Panc1 (cell line): ENCODE measurements around the gene PLEKHD1.

Experiments used
- CTCF ChIP-seq: fragments of 450-650 bp; IDR thresholded peaks from 2 replicates; pipeline ENCODE4 v1.5.1; 2017; ENCODE audit warnings: mild to moderate bottlenecking
- POLR2AphosphoS5 ChIP-seq: IDR thresholded peaks from 2 replicates; pipeline ENCODE4 v1.6.1; 2012; ENCODE audit warnings: mild to moderate bottlenecking, low read depth, low read length, moderate library complexity
- REST ChIP-seq, 2 experiments: IDR thresholded peaks; 2 replicates each; pipeline ENCODE4 v1.6.1; 2011 to 2012; ENCODE audit warnings: low read depth in 2 of 2, control low read depth in 1 of 2, low read length in 1 of 2, mild to moderate bottlenecking in 1 of 2, moderate library complexity in 1 of 2; ENCODE audit not compliant: insufficient read depth in 1 of 2
- TCF7L2 ChIP-seq: IDR thresholded peaks from 2 replicates; pipeline ENCODE4 v1.6.1; 2011; ENCODE audit warnings: mild to moderate bottlenecking, low read depth, low read length, inconsistent platforms

GRCh38 chr14:69551511-69551910 is 67.0 kb downstream of the PLEKHD1 start:
- no peak for TF ChIP-seq CTCF
- TF ChIP-seq POLR2AphosphoS5 = no peak
- no peak for TF ChIP-seq REST (IDR thresholded peaks at IDR 0.05; ENCODE audit: insufficient read depth in 1 of 2, low read depth in 2 of 2, low read length in 1 of 2)
- TF ChIP-seq TCF7L2 = no peak
